UCSD-AML1 (cell line): Measurements from ENCODE around the gene RGSL1.

Experiments used
- DNase-seq: peaks from one replicate; lab custom pipeline; 2025; ENCODE audit not compliant: unreplicated experiment; lab: John Stamatoyannopoulos, UW

The RGSL1 gene

GRCh38 chr1:182450087-182450486 lies at the start of gene RGSL1:
Gene RGSL1, plus strand, starts transcription at chr1:182450146. Its CDS starts 20 bp downstream, at chr1:182450166.
- DNase-seq, result no peak

- DNase-seq, result no peak
Measured at GRCh38 chr1:182400567-182400966, 49.4 kb upstream of the RGSL1 start, which contains the start of gene TEDDM1. Gene TEDDM1, minus strand, starts transcription at chr1:182400667. Its CDS starts 182 bp downstream, at chr1:182400485.

- no peak for DNase-seq
Measured at GRCh38 chr1:182404781-182405180, 45.2 kb upstream of the RGSL1 start.

- no peak for DNase-seq
Measured at GRCh38 chr1:182405578-182405977, 44.4 kb upstream of the RGSL1 start.

- no peak for DNase-seq
Measured at GRCh38 chr1:182406012-182406411, 43.9 kb upstream of the RGSL1 start.

- DNase-seq, result no peak
Measured at GRCh38 chr1:182407724-182408123, 42.2 kb upstream of the RGSL1 start.

GRCh38 chr1:182408435-182409075 lies 41.4 kb upstream of the RGSL1 start:
- no peak for DNase-seq

GRCh38 chr1:182410138-182410537 lies 39.8 kb upstream of the RGSL1 start:
- no peak for DNase-seq

GRCh38 chr1:182410620-182411273 lies 39.2 kb upstream of the RGSL1 start:
- no peak for DNase-seq

- no peak for DNase-seq
Measured at GRCh38 chr1:182413486-182413885, 36.5 kb upstream of the RGSL1 start.

GRCh38 chr1:182413969-182414368 lies 36.0 kb upstream of the RGSL1 start:
- no peak for DNase-seq

GRCh38 chr1:182415789-182416188 lies 34.2 kb upstream of the RGSL1 start:
- DNase-seq, result no peak

- no peak for DNase-seq
Measured at GRCh38 chr1:182426442-182427430, 23.2 kb upstream of the RGSL1 start.

- no peak for DNase-seq
Measured at GRCh38 chr1:182428043-182428442, 21.9 kb upstream of the RGSL1 start.

- DNase-seq, result no peak
Measured at GRCh38 chr1:182430263-182431068, 19.5 kb upstream of the RGSL1 start.

- no peak for DNase-seq
Measured at GRCh38 chr1:182431278-182431677, 18.7 kb upstream of the RGSL1 start.

GRCh38 chr1:182433580-182433979 lies 16.4 kb upstream of the RGSL1 start:
- DNase-seq, result no peak

GRCh38 chr1:182438326-182438725 lies 11.6 kb upstream of the RGSL1 start:
- no peak for DNase-seq

- no peak for DNase-seq
Measured at GRCh38 chr1:182441719-182442118, 8.2 kb upstream of the RGSL1 start.

GRCh38 chr1:182442333-182442732 lies 7.6 kb upstream of the RGSL1 start:
- no peak for DNase-seq

GRCh38 chr1:182444497-182444896 lies 5.4 kb upstream of the RGSL1 start:
- no peak for DNase-seq
